ENCODE results near the gene NEB.
"Not testable (repeated sequence)": the region's sequence is repeated elsewhere in the genome, so short reads cannot be mapped to it uniquely, and the experiment has no call there.

The NEB gene

DNA sequence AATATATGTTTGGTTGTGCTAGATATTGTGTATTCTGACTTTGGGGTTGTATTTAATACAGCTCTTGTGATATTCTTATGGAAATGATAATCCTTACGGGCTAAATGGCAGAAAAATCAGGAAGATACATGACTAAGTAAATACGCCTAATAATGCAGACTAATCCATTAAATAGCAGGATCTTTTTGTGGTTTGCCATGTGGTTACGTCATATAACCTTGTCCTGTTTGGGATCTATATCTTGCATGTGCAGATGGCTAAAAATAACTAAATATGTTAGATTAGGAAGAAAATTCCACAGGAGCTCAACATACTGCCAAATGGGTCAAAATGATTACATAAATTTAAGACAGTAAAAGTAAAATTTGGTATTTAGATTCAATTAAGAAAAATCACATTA, 83.0 kb downstream of the NEB start:
- DNase-seq (ENCODE audit: low read depth in 3 of 3, low spot score in 1 of 3): no peak

DNA sequence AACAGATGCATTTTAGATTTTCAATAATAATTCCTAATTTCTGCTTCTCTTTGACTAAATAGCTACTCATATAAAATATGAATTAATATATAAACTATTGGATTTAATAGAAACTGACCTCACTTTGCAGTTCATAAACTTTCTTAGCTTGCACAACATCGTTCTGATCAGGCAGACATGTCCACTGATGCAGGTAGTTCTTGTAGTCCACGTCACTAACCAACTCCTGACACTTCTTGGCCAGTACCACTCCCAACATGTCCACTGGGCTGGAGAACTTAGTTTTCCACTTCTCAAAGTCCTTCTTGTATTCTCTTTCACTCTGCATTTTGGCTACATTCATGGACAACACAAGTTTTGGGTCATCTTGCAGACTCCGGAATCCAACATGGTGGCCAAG, 83.8 kb downstream of the NEB start:
- DNase-seq (ENCODE audit: low read depth in 3 of 3, low spot score in 1 of 3): no peak

DNA sequence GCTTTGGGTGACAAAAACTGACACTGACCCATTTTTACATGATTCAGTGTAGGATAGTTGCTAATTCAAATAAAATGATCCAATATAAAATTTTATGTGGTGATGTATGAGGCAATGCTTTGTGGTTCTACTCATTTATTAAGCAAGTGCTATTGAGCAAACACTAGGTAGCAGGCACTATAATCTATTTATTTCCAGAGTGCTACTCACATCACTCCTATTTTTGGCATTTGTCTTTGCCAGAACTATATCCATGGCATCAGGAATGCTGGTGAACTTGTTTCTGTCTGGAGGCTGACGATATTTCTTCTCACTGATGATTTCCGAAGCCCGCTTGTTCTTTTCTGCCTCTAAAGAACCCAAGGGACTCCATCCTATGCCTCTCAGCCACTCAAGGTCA, 84.3 kb downstream of the NEB start:
- DNase-seq (ENCODE audit: low read depth in 3 of 3, low spot score in 1 of 3): no peak

DNA sequence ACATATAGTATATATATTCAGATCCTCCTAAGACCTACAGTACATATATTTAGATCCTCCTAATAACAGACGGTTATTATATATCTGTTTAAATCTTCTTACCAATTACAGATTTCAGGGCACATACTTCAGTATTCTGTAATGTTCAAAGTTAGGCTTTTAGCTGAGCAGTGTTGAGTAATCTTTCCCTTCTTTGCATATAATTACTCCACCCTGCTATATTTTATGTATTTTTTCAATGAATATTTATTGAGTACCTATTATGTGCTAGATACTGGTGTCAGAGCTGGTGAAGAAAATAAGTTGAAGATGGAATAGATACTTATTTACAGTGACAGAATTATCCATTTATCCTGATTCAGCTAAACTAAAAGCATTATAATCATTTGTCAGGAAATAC, 84.9 kb downstream of the NEB start:
- DNase-seq (ENCODE audit: low read depth in 3 of 3, low spot score in 1 of 3): no peak

DNA sequence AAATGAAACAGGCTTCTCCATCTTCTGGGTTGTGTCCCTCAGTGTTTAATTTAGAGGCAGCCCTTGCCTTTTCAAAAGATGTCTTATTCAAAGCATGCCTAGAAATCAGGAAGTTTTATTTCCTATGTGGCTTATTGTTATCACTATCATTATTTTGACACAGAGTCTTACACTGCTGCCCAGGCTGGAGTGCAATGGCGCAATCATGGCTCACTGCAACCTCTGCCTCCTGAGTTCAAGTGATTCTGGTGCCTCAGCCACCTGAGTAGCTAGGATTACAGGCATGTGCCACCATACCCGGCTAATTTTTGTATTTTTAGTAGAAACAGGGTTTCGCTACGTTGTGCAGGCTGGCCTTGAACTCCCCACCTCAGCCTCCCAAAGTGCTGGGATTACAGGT, 87.8 kb downstream of the NEB start:
- not testable (repeated sequence) for DNase-seq (ENCODE audit: low read depth in 3 of 3, low spot score in 1 of 3)

DNA sequence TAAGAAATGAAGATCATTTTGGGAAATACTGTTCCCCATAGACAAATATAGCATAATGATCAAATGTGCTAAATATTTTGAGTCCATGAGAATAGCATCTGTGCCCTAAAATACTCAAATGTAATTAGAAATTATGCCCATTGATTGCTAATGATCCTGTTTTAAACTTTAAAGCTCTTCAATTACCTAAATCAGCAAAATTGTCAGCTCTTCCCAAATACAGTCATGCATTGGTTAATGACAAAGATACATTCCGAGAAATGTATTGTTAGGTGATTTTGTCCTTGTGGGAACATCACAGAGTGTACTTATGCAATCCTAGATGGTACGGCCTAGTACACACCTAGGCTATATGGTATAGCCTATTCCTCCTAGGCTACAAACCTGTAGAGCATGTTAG, 89.7 kb downstream of the NEB start:
- DNase-seq (ENCODE audit: low read depth in 3 of 3, low spot score in 1 of 3): no peak

DNA sequence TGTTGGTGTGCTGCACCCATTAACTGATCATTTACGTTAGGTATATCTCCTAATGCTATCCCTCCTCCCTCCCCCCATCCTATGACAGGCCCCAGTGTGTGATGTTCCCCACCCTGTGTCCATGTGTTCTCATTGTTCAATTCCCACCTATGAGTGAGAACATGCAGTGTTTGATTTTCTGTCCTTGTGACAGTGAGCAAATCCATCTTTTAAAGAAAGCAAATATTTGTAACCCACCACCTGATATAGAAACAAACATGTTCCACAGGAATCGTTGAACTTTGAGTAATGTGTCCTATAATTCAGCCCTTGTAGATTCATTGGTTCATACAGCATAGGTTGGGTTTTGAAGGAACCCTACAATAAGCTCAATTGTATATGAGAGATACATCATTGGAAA, 92.4 kb downstream of the NEB start:
- DNase-seq (ENCODE audit: low read depth in 3 of 3, low spot score in 1 of 3): not testable (repeated sequence)

DNA sequence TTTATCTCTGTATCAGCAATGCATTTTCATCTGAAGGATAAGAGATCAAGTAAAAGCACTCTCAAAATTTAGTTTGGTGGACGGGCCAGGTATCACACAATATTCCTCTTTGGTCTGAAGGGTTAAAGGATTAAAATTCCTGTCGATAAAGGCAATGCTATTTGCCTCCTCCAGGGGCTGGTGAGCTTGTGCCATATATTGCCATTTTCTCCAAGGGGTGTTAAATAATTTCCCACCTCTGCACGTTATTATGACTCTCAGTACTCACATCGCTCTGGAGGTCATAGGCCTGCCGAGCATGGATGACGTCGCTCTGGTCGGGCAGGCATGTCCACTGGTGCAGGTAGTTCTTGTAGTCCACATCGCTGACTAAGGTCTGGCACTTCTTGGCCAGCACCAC, 94.2 kb downstream of the NEB start:
- no peak for DNase-seq (ENCODE audit: low read depth in 3 of 3, low spot score in 1 of 3)

DNA sequence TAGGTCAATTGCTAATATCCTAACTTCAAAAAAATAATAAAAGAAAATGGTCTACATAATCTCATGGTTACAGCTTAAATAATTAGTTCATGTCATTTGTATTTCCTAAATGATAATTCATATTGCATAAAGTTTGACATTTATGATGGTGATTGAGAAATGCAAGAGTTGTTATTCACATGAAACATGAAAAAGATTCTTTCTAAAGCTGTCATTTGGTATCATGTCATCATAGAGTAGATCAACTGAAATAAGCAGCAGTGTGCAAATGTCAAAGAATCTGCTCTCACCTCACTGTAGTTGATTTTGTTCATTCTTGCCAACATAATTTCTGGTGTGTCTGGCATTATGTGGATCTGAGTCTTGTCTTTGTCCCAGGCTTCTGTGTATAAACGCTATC, 95.3 kb downstream of the NEB start:
- no peak for DNase-seq (ENCODE audit: low read depth in 3 of 3, low spot score in 1 of 3)

DNA sequence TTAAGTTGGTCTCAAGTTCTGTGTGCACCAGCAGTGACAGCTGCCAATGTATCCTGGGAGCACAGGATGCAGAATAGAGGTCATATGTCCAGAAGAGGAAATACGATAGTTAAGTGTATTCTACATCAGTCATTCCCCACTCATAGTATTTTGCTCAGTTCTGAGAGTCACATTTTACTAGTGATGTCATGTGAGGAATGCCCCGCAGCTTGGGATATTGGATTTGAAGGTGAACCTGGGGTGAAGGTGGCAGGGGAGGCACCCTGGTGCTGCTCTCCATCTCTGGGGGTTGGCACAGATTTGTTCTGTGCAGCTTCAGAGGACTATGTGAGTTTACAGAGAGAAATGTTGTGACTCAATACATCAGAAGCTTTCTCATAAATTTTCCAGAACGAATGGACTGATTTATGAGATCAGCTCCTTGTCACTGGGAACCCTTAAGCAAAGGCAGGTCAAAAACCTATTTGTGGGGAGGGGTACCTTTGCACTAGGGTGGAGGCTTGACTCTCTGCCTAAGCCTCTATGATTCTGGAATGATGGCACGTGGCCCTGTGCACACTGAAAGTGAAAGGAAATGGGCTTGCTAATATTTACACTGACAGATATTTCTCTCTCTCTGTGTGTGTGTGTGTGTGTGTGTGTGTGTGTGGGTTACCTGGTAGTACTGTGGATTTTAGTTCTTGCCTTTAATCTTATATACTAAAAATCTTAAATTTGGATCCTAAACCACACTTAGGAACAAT, 95.9 kb downstream of the NEB start:
- DNase-seq (ENCODE audit: low read depth in 3 of 3, low spot score in 1 of 3): peak in 1 of 3 donors; percentile 3

DNA sequence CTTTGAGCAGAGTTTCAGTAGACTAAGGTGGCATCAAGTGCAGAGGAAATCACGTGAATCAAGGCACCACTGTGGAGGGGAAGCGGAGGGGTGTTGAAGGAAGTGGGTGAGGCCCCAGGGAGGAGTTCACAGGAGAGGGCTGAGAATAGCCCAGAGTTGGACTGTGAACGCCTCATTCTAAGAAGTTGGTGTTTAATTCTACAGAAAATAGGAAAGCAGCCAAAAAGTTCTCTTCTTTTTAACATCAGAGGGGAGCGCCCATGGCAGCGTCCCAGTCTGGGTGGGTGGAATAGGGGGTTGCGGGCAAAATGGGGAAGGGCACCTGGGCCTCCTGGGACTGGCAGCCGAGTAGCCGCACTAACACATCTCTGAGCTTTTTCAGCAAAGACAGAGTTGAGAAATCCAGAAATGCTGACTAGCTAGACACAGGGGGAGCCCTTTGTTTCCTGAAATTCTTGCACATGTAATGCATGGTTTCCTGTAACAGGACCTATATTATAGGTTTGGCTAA, 97.0 kb downstream of the NEB start:
- DNase-seq (ENCODE audit: low read depth in 3 of 3, low spot score in 1 of 3): peak in 2 of 3 donors; percentile 26 to 31

DNA sequence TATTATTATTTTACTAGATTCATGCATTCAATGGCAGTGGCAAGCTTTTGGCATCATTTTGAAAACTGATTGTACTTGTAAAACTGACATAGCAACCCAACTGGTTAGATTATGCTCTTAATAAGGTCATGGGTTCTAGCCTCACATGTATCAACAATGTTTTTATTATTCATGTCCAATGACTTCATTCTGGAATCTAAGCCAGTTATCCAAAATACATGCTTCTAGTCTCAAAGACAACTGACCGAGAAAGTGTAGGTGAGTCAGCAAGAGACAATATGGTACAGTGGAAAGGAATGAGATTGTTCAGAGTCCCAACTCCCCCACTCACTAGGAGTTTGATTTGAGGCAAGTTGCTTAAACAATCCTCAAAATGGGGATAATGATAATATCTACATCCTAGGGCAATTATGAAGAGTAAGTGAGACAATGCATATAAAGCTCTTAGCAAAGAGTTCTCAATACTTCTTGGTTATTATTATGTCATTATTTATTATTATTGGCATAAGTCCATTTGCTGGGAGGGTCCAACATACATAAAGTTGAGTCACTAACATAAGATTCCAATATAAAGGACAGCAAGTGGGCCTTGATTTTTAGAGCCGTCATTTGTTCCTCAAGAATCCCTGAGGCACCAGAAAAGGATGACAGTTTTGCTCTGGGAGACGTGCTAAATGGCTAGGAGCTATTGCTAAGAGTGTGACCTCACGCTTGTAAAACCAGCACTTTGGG, 99.4 kb downstream of the NEB start:
- DNase-seq (ENCODE audit: low read depth in 3 of 3, low spot score in 1 of 3): no peak

DNA sequence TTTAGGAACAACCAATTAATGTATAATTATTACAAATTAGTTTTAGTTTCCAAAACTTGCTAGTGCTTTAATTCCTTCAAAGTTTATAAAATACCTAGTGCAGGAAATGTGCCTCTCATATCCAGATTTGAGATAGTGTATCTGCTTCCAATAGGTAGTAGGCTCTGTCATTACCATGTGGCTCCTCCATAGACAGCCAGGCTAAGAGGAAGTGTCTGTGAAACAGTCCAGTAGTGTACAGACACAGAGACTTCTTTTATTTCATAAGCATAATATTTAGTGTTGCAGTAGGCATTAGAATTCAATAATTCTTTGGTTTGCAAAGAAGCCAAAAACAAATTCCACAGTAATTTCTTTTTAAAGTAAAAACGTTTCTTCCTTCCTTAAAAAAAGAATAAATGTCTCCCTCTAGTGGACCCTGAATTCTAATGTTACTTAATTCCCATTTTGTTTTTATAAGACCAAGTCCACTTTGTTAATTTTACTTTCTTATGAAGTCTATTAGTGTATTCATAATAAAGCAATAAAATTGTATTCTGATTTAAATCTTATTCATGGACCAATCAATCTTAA, 101.2 kb downstream of the NEB start:
- no peak for DNase-seq (ENCODE audit: low read depth in 3 of 3, low spot score in 1 of 3)

DNA sequence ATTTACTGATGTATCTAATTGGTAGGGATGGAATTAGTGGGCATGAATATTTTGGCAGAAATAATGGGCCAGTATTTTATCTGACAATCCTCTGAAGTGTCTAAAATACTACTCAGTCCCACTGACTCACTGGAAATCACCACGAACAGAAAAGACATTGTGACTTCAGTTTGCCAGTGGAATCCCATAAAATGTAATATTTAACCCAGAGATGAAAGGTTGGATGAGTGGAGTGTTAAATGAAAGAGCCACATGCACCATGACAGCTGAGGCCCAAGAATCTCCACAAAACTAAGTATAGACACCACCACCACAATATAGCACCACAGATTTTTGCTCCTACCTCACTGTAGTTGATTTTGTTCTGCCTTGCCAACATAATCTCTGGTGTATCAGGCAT, 103.9 kb downstream of the NEB start:
- DNase-seq (ENCODE audit: low read depth in 3 of 3, low spot score in 1 of 3): no peak

DNA sequence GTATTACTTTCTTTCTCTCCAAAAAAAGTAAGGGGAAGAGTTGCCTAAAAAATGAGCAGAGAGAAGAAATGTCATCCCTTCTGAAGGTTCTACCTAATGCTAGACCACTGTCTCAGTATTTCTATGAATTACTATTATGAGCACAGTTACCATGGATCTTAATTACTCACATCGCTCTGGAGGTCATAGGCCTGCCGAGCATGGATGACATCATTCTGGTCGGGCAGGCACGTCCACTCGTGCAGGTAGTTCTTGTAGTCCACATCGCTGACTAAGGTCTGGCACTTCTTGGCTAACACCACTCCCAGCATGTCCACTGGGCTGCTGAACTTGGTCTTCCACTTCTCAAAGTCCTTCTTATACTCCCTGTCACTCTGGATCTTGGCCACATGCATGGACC, 106.9 kb downstream of the NEB start:
- DNase-seq (ENCODE audit: low read depth in 3 of 3, low spot score in 1 of 3): no peak

DNA sequence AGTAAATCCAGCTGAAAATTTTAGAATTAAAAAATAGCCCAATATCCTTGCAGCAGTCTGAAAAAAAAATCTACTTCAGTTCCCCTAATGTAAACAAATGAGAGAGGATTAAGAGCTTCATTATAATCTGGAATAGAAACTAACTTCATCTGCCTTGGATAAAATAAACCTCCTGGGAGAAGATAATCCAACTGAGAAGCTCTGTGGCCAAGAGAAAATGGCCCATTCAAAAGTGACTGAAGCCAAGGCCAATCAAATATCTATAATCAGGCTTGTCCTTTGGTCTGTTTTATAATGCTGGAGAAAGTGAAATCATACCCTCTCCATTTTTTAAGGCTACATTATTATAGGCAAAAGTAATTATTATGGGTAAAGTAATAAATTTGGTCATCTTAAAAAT, 110.0 kb downstream of the NEB start:
- DNase-seq (ENCODE audit: low read depth in 3 of 3, low spot score in 1 of 3): no peak

DNA sequence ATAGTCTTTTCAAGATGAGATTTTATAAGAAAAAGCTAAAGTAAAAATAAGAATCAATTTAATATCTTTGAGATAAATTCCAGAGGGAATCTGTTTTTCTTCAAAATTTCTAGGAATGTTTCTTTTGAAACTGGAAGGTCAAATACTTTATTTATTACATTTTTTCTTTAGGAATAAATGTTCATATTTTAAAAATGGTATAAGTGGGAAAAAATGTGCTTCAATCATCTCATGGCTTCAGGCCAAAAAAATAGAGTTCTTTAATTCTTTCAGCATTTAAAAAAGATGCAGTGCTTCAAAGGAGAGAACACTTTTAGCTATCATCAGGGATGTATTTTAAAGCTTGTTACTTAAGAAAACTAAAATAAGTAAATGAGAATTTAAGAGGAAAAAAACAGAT, 110.6 kb downstream of the NEB start:
- no peak for DNase-seq (ENCODE audit: low read depth in 3 of 3, low spot score in 1 of 3)

DNA sequence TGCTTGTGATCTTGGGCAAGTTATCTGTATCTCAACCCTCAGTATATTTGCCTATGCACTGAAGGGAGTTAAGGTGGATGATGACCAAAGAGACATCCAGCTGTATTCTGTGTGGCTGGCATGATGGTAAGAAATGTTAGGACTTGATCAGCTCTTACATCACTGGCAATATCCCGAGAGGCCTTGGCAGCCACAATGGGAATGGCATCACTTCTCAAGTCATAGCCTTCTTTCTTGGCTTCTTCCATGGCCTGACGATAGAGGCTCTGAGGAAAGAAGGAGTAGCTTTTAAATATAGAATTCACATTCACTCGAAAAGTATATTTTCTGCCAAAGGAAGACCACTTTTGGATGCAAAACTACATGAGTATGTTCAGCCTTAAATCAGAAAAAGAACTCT, 113.5 kb downstream of the NEB start:
- DNase-seq (ENCODE audit: low read depth in 3 of 3, low spot score in 1 of 3): no peak

DNA sequence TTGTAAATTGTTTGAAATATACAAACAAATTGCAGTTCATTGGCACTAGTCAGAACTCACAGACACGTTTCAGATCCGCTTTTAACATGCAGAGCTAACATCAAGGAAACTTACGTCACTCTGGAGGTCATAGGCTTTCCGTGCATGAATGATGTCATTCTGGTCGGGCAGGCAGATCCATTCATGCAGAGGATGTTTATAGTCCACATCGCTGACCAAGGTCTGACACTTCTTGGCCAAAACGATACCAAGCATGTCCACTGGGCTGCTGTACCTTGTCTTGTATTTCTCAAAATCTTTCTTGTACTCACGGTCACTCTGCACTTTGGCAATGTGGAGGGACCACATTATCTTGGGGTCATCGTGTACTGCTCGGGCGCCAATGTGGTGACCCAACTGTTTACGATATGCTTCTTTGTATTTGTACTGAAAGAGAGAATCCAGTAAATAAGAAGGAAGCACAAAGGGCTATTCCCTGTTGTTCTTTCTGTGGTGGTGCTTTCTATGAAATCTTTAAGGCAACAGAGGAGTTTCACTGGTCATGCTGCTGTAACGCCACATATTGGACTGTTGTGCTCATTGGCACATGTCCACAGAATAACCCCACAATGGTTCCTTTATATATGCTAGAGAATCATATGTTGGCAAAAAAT, 114.8 kb downstream of the NEB start:
- DNase-seq (ENCODE audit: low read depth in 3 of 3, low spot score in 1 of 3): no peak

DNA sequence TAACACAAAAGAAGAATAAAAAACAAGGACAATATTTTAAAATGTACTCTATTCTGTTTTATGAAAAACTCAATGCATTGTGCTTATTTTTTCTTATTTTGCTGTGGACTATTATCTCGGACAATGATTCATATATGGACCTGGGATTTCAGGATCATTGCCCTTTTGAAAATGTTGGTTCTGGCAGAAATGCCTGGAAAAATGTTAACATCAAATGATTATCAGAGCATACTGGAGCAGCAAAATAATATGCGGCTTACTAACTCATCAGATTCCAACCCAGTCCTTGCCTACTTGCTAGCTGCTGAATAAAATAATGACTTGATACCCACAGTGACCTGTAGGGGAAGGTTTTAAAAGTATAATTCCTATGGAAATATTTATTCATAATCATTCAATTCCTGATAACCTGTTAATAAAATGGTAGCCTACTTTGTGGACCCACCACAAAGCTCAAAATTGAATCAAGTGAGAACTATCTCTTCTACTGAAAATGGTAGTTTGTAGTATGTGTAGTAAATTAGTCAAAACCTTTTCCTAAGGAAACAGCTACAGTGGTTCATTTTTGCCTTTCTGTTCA, 117.4 kb downstream of the NEB start:
- DNase-seq (ENCODE audit: low read depth in 3 of 3, low spot score in 1 of 3): no peak

DNA sequence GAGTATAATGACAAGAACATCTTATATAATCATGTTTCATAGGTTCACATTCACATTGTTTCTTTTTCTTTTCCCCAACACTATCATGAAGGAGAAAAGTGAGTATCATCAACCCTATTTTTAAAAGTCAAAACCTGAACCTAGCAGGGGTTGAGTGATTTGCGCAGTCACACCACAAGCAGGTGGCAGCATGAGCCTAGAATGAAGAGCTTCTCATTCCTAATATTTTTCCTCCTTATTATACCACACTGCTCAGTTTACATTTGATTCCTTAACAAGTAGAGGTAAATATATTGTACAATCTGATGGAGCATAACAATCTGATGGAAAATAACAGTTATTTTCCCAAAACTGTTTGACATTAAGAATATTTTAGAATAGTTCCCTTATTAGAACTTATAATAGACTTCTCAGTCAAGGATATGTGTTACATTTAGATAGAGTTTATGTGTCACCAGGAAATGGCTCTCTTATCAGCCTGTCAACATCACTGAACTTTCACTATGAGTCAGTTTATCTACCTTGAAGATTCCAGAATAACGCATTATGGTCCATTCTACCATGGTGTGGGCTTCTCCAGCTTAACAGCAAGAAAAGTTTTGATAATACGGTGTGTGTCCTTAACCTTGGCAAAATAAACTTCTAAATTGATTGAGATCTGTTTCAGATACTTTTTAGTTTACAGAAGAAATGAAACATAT, 119.5 kb downstream of the NEB start:
- DNase-seq (ENCODE audit: low read depth in 3 of 3, low spot score in 1 of 3): no peak

Data from stimulated activated CD4-positive, alpha-beta T cell treated with anti-CD3 and anti-CD28 coated beads, TNF-alpha, amount 100 ng/mL, for 1 hour (primary cell).